WERI-Rb-1 (cell line): ENCODE results near the gene DPP10.

Experiments used
- DNase-seq: peaks from one replicate; pipeline ENCODE4 v3.0.0-alpha.2; 2020
- H3K27ac ChIP-seq: fragments of 250-450 bp; sonication (Bioruptor Pico); 2 replicates; pipeline ENCODE4 v1.5.1; 2020; ENCODE audit warnings: mild to moderate bottlenecking, moderate library complexity
- H3K27me3 ChIP-seq: fragments of 250-450 bp; sonication (Bioruptor Pico); 2 replicates; pipeline ENCODE4 v1.5.1; 2021; ENCODE audit warnings: mild to moderate bottlenecking, low read depth, moderate library complexity; ENCODE audit not compliant: insufficient read depth, severe bottlenecking
- H3K36me3 ChIP-seq: fragments of 250-450 bp; sonication (Bioruptor Pico); 2 replicates; pipeline ENCODE4 v1.5.1; 2020; ENCODE audit warnings: mild to moderate bottlenecking, moderate library complexity
- H3K4me3 ChIP-seq: 2 replicates; pipeline ENCODE4 v1.5.1; 2011; ENCODE audit warnings: low read depth, mild to moderate bottlenecking, control low read depth, low read length
- H3K9me3 ChIP-seq: fragments of 250-450 bp; sonication (Bioruptor Pico); 2 replicates; pipeline ENCODE4 v1.5.1; 2021; ENCODE audit warnings: mild to moderate bottlenecking, moderate library complexity; ENCODE audit not compliant: severe bottlenecking
- CTCF ChIP-seq: IDR thresholded peaks from 2 replicates; pipeline ENCODE4 v1.5.1; 2011; ENCODE audit warnings: low read depth, mild to moderate bottlenecking, control low read depth, inconsistent platforms, low read length

DPP10 gene

GRCh38 chr2:115294999-115295398, 852.6 kb downstream of the DPP10 start:
- H3K27me3 ChIP-seq, result no peaks in the 10 kb centered on the region
- H3K4me3 ChIP-seq, result no peak overlapping the region
- no peak for TF ChIP-seq CTCF
- peaks cover 26% of the 10 kb centered on the region for H3K36me3 ChIP-seq
- no peak overlapping the region for H3K27ac ChIP-seq
- H3K9me3 ChIP-seq, result no peaks in the 10 kb centered on the region
- no peak for DNase-seq

GRCh38 chr2:115297056-115297455, 854.6 kb downstream of the DPP10 start:
- Histone ChIP-seq H3K4me3 (no peak overlapping the region), H3K36me3 (peaks cover 21% of the 10 kb centered on the region), H3K9me3 (no peaks in the 10 kb centered on the region), H3K27me3 (no peaks in the 10 kb centered on the region), H3K27ac (no peak overlapping the region)
- no peak for TF ChIP-seq CTCF
- DNase-seq, result no peak

GRCh38 chr2:115299199-115299598, 856.8 kb downstream of the DPP10 start:
- H3K9me3 ChIP-seq, result no peaks in the 10 kb centered on the region
- peaks cover 17% of the 10 kb centered on the region for H3K36me3 ChIP-seq
- no peaks in the 10 kb centered on the region for H3K27me3 ChIP-seq
- H3K4me3 ChIP-seq, result no peak overlapping the region
- H3K27ac ChIP-seq, result no peak overlapping the region
- no peak for TF ChIP-seq CTCF
- no peak for DNase-seq

GRCh38 chr2:115305712-115306111, 863.3 kb downstream of the DPP10 start:
- Histone ChIP-seq H3K4me3 (no peak overlapping the region), H3K27me3 (no peaks in the 10 kb centered on the region), H3K36me3 (peaks cover 44% of the 10 kb centered on the region), H3K9me3 (no peaks in the 10 kb centered on the region), H3K27ac (no peak overlapping the region)
- TF ChIP-seq CTCF, result no peak
- DNase-seq, result no peak

- H3K9me3 ChIP-seq, result no peaks in the 10 kb centered on the region
- peaks cover 75% of the 10 kb centered on the region for H3K36me3 ChIP-seq
- H3K27me3 ChIP-seq, result no peaks in the 10 kb centered on the region
- no peak for TF ChIP-seq CTCF
- no peak for DNase-seq
- H3K4me3 ChIP-seq, result no peak overlapping the region
- no peak overlapping the region for H3K27ac ChIP-seq
Observed at GRCh38 chr2:115314119-115314518, 871.7 kb downstream of the DPP10 start.

GRCh38 chr2:115327061-115327460, 884.6 kb downstream of the DPP10 start:
- H3K27ac ChIP-seq, result no peak overlapping the region
- H3K4me3 ChIP-seq, result no peak overlapping the region

More at GRCh38 chr2:115327061-115327460, 884.6 kb downstream of the DPP10 start:
- no peaks in the 10 kb centered on the region for H3K9me3 ChIP-seq
- TF ChIP-seq CTCF, result no peak
- H3K27me3 ChIP-seq, result no peaks in the 10 kb centered on the region
- H3K36me3 ChIP-seq, result peaks cover 54% of the 10 kb centered on the region
- DNase-seq, result no peak
